ENCODE data around the gene GNAL.

The GNAL gene

GRCh38 chr18:11767329-11767728 lies 78.3 kb downstream of the GNAL start:
- no peak for DNase-seq (ENCODE audit: low spot score)

- no peak for DNase-seq (ENCODE audit: low spot score)
These were observed 78.9 kb downstream of the GNAL start for GRCh38 chr18:11767935-11768334.

GRCh38 chr18:11775436-11776174 lies 86.5 kb downstream of the GNAL start:
- no peak for DNase-seq (ENCODE audit: low spot score)

GRCh38 chr18:11780042-11780441 lies 91.0 kb downstream of the GNAL start:
- no peak for DNase-seq (ENCODE audit: low spot score)

- DNase-seq (ENCODE audit: low spot score), result no peak
These were observed 94.8 kb downstream of the GNAL start for GRCh38 chr18:11783716-11784331.

- DNase-seq (ENCODE audit: low spot score), result no peak
These were observed 95.7 kb downstream of the GNAL start for GRCh38 chr18:11784674-11785304.

GRCh38 chr18:11785444-11786055 lies 96.5 kb downstream of the GNAL start:
- no peak for DNase-seq (ENCODE audit: low spot score)

GRCh38 chr18:11789716-11790510 lies 100.8 kb downstream of the GNAL start:
- DNase-seq (ENCODE audit: low spot score), result no peak

- DNase-seq (ENCODE audit: low spot score), result no peak
These were observed 102.1 kb downstream of the GNAL start for GRCh38 chr18:11791131-11791530.

- DNase-seq (ENCODE audit: low spot score), result no peak
These were observed 103.6 kb downstream of the GNAL start for GRCh38 chr18:11792632-11793031.

GRCh38 chr18:11794195-11794594 lies 105.1 kb downstream of the GNAL start:
- no peak for DNase-seq (ENCODE audit: low spot score)

GRCh38 chr18:11795916-11796315 lies 106.9 kb downstream of the GNAL start:
- no peak for DNase-seq (ENCODE audit: low spot score)

- no peak for DNase-seq (ENCODE audit: low spot score)
These were observed 109.2 kb downstream of the GNAL start for GRCh38 chr18:11798271-11798670.

- DNase-seq (ENCODE audit: low spot score), result no peak
These were observed 110.0 kb downstream of the GNAL start for GRCh38 chr18:11799066-11799465.

- no peak for DNase-seq (ENCODE audit: low spot score)
These were observed 111.7 kb downstream of the GNAL start for GRCh38 chr18:11800566-11801334.

- DNase-seq (ENCODE audit: low spot score), result no peak
These were observed 112.5 kb downstream of the GNAL start for GRCh38 chr18:11801573-11801972.

GRCh38 chr18:11802158-11802557 lies 113.1 kb downstream of the GNAL start:
- no peak for DNase-seq (ENCODE audit: low spot score)

GRCh38 chr18:11802586-11802985 lies 113.5 kb downstream of the GNAL start:
- DNase-seq (ENCODE audit: low spot score), result no peak

GRCh38 chr18:11807233-11807632 lies 118.2 kb downstream of the GNAL start:
- no peak for DNase-seq (ENCODE audit: low spot score)

GRCh38 chr18:11808001-11808855 lies 119.2 kb downstream of the GNAL start:
- DNase-seq (ENCODE audit: low spot score), result peak; percentile 49

Measured in AG08396 (cell line).